ENCODE data around the gene SULF2.

SULF2 gene

DNA sequence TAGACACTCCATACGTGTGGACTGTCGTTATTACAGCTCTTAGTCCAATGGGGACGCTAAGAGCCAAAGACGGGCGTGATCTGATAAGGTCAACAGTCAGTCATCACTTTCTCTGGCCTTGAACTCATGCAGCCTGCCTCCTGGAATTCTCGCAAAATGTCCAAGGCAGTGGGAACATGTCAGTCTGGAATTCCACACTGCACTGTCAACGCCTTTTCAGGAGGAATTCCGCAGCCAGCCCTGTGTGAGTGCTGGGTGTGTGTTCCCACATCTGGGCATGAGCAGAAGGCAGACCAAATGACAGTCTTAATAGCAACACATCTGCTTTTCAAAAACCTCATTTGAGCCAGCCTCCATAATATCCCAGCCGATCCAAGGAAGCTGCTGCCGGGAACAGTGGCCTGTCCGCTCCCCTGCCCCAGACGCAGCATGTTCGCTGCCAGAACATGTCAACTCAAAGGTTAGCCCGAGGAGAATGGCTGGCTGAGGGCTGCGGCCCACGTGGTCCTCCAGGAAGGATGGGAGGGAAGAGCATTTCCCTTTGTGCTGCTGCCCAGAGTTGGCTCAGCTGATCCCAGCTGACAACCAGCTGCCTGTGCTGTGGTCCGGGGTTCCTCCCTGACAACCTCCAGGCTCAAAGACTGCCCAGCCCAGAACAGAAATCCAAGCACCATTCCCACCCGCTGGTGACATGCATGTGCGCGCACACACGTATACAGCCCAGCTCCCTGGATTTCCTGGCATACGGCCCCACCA is 103.1 kb downstream of the SULF2 start:
- no peak for DNase-seq

DNA sequence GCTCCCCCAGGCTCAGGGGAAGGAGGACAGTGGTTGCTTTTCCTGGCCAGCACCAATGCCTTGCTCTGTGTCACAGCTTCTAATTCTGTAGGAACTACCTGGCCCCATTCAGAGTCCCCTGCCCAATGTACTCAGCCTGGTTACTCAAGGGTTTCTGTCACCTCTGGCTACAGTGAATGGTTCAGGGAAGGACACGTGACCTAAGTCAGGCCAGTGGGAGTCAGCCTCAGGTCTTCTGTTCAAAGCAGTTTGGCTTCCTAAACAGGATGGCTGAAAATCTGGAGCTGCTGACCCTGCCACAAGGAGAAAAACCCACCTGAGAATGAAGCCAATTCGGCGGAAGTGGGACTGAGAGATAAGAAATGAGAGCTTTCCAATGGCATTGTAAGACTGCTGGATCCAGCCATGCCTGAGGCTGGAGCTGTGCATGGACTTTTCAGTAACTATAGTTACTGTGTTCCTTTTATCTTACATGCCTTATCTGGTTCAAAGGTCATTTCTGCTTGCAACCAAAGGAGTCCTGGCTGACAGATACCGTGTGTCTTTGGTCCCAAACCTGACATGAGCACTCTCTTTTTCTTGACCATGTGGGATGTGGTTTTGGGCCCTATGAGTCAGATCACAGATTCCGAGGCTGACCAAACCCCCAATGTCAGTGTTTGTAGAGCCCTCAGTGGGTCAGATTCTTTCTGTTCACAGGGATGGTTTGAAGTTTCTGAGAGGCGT is 104.3 kb downstream of the SULF2 start:
- no peak for DNase-seq

- no peak for DNase-seq
Measured at GRCh38 chr20:47679462-47679861, 105.8 kb downstream of the SULF2 start.

DNA sequence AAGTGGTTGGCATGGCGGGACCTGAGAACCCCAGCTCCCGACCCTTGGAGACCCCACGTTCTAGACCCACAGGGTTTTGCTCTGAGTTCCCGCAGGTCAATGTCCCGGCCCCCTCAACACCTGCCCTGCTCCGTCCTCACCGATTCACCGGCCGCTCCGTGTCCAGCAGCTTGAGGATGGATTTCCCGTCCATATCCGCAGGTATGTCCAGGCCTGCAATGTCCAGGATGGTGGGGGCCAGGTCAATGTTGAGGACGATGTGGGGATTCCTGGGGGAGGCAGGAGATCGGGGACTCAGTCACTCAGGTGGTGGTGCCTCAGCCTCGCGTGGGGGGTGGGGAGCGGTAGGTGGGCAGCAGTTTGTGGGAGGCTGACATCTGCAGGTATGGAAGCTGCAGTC is 106.7 kb downstream of the SULF2 start:
- no peak for DNase-seq

DNA sequence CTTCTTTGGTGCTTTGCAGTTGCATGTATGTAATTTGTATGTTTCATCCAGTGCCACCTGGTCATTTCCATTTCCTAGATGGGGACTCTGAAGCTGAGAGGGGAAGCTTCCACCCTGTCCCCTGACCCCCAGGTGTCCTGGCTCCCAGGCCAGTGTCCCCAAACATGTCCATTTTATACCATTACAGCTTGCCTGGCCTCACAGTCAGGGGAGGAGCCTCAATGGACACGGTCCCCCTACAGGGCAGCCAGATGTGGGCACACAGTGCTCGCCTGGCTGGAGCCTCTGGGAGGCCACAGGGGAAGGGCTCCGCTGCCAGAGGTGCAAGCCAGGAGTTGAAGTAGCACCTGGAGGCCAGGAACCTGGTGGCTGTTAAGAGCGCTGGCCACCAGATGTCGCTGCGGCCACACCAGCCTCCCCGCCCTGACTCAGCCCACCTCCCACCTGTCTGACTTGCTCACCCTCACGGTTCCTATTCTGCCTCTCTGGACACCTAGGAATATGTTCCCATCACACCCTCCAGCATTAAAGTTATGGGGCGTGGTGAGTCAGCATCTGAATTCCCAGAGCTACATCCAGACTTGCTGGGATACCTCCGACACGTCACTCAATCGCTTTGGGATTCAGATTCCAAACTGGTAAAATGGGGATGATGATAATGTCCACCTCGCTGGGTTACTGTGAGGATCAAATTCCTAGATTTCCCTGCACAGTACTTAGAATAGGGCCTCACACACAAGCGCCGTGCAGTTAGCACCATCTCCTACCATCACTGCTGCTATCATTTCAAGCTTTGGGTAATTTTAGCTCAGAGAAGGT is 107.4 kb downstream of the SULF2 start:
- DNase-seq: peak; percentile 2

GRCh38 chr20:47676912-47677634 is 108.2 kb downstream of the SULF2 start:
- no peak for DNase-seq

GRCh38 chr20:47676219-47676721 is 109.0 kb downstream of the SULF2 start:
- no peak for DNase-seq

DNA sequence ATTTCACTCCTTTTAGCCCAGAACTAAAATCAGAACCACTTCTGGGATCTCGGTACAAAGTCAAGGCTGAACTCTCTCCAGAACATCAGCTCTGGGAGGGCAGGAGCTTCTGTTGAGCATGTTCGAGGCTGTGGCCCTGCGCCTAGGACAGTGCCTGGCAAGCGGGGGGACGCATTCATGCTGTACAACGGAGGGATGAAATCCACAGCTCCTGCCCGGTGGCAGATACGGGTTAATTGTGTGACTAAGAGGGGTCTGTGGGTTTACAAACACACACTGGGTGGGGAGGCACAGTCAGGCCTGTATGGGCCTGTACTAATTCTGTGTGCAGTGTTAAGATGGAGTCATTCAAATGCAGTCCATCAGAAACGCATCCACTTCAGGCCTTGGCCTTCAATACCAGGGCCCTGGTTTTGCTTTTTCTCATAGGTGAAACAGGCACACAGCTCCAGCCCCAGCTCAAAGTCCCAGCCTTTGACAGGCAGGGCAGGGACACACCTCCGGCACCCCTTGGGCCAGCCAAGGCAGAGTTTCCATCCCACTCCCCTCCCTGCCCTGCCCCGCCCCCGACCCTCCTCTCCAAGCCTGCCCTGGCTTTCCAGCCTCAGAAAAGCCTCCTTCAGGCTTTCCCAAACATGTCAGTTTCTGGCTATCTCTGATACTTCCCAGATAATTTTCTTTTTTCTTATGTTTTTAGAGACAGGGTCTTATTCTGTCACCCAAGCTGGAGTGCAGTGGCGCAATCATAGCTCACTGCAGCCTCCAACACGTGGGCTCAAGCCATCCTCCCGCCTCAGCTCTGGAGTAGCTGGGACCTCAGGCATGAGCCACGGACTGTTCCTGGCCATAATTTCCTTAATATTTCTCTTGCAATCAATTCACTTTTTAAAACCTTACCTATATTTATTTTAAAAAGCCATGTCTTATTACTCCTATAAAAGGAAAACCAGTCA is 109.8 kb downstream of the SULF2 start:
- DNase-seq: no peak

DNA sequence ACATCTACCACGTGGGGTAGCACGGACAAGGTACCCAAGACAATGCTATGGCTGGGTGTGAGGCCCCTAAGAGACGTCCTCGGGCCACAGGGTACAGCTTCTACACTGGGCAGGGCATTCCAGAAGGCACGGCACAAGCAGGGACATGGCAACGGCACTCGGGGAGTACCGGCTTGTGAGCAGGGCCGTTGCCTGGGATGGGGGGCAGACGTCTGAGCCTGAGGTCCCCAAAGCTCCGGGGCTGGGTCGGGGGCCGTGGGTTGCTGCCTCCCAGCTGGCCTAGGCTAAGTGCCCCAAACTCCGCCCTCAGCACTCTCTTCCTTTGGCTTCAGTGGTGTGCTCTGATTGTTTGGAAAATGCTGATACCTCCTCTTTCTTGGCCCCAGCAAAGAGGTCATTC is 110.6 kb downstream of the SULF2 start:
- no peak for DNase-seq

DNA sequence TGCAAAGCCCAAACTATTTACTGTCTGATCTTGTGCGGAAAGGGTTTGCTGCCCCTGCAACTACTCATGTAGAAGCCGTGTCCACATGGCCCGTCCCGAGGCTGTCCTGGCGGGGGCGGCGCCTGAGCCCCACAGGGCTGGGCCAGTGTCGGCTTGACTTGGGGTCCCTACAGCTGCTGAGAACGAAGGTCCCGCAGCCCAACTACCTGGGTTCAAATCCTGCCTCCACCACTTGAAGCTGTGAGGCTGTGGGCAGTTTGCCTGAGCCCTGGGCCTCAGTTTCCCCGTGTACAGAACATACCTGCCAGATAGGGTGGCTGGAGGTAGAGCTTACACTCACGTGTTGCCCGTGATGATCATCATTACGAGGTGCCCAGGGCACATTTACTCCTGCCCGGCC is 111.1 kb downstream of the SULF2 start:
- no peak for DNase-seq

- DNase-seq: no peak
Measured at GRCh38 chr20:47673671-47673955, 111.7 kb downstream of the SULF2 start.

- DNase-seq: no peak
Measured at GRCh38 chr20:47672886-47673670, 112.2 kb downstream of the SULF2 start.

DNA sequence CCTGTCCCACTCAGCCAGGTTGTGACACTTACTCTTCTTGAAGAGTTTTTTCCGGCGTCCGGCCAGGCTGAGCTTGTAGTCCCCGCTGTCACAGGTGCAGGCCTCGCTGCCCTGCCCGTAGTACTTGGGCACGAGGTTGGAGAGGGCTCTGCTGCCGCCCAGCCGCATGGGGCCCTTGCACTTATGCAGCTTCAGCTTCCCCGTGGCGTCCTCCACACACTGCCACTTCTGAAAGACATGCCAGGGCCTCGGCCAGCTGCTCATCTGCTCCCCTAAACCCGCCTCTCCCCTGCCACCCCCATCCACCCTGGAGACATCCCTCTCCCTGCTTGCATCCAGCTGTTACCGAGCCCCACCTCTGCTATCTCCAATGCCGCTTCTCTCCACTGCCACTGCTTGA is 113.1 kb downstream of the SULF2 start:
- DNase-seq: no peak

- DNase-seq: no peak
Measured at GRCh38 chr20:47670913-47671312, 114.4 kb downstream of the SULF2 start.

GRCh38 chr20:47669927-47670890 is 115.1 kb downstream of the SULF2 start:
- no peak for DNase-seq

DNA sequence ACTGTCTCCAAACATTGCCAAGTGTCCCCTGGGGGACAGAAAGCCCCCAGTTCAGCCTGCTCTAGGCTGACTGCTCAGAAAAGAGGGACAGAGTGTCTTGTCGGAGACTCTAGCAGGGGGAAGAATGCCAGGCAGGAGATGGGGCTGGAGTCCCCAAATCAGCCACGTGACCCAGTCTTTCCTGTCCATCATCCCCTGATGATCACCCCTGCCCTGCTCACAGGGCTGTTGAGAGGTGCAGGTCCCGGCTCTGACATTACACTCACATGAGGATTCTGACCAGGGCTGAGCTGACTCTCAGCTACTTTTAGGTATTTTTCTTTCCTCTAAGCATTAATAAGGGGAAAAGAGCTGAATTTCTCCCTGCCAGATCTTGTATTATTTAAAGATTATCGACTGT is 115.8 kb downstream of the SULF2 start:
- no peak for DNase-seq

DNA sequence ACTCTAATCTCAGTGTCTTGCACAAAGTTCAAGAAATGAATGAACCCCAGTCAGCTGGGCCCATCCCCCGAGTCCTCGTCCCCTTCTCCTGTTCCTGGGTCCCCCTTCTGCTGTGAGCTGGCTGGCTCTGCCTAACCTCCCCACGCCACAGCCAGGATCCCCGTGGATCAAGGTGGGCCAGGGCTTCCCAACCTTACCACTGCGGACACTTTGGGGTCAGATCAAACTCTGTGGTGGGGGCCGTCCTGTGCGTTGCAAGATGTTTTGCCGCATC is 116.2 kb downstream of the SULF2 start:
- no peak for DNase-seq

DNA sequence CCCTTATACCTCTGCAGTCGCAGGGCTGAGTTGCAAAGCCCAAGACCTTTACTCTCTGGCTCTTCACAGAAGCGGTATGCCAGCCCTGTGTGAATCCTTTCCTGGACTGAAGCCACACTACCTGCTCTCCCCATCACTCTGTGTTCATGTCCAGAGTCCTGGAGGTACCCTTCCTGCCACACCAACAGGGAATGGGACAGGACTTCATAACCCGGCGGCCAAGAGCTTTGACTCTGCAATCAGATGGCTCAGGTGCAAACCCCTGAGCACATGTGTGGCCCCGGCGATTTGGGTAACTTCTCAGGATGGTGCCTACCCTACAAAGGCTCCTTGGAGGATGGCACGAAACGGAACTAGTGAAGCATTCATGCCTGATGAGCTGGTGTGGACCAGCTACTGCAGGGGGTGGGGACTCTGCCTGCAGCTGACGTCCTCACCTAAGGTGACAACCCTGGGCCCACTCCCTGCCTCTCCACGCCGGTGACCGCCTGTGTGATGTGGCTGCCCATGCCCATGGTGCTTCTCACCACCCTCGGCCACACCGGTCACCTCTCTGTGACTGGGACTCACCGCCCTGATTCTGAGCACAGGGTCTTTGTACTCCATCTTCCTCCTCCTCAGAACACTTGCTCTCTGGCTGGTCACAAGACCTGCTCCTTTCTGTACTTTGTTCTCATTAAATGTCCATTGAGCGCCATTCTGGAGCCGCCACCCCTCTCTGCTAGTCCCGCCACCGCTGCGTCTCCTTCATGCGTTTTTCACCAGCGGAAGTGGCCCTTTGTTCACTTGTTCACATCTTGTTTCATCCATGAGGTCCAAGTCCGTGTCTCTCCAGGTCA is 116.7 kb downstream of the SULF2 start:
- no peak for DNase-seq

Measured in SHP77 treated with DMSO at 0.1 percent for 48 hours (cell line).